ENCODE measurements around the gene GNA12.
"Not testable (repeated sequence)": the region's sequence is repeated elsewhere in the genome, so short reads cannot be mapped to it uniquely, and the experiment has no call there.

GNA12 gene

DNA sequence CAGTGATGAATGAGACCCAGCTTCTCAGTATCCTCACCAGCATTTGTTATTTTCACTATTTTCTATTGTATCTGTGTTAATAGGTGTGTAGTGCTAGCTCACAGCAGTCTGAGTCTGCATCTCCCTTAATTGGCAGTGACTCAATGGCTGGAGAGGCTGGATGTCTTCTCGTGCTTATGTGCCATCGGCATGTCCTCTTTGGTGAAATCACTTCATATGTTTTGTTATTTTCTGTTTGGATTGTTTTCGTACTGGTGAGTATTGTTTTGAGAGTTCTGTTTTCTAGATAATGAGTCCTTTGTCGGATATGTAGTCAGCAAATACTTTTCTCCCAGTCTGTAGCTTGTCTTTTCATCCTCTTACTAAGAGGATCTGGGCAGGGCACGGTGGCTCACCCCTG is 90.0 kb downstream of the GNA12 start:
- Histone ChIP-seq H3K9me3 (ENCODE audit: control insufficient read depth, insufficient read depth, low read length) (no peaks in the 10 kb centered on the region), H3K27me3 (ENCODE audit: control insufficient read depth, low read length) (no peaks in the 10 kb centered on the region), H3K9me2 (replicated peaks; ENCODE audit: control insufficient read depth, low read length) (no peaks in the 10 kb centered on the region), H3F3A (ENCODE audit: control insufficient read depth, insufficient read depth) (no peaks in the 10 kb centered on the region), H3K4me1 (ENCODE audit: control insufficient read depth, low read length) (peaks cover 5% of the 10 kb centered on the region), H3K79me2 (ENCODE audit: control insufficient read depth, low read length) (no peaks in the 10 kb centered on the region), H3K4me2 (ENCODE audit: low read length) (no peak overlapping the region), H3K4me3 (ENCODE audit: low read length) (no peak overlapping the region), H3K27ac (ENCODE audit: low read depth, low read length) (no peak overlapping the region), H3K36me3 (ENCODE audit: control insufficient read depth, low read length) (no peaks in the 10 kb centered on the region), H4K20me1 (ENCODE audit: control insufficient read depth, insufficient read depth, low read depth, low read length) (no peaks in the 10 kb centered on the region)
- TF ChIP-seq, protein P1, sequence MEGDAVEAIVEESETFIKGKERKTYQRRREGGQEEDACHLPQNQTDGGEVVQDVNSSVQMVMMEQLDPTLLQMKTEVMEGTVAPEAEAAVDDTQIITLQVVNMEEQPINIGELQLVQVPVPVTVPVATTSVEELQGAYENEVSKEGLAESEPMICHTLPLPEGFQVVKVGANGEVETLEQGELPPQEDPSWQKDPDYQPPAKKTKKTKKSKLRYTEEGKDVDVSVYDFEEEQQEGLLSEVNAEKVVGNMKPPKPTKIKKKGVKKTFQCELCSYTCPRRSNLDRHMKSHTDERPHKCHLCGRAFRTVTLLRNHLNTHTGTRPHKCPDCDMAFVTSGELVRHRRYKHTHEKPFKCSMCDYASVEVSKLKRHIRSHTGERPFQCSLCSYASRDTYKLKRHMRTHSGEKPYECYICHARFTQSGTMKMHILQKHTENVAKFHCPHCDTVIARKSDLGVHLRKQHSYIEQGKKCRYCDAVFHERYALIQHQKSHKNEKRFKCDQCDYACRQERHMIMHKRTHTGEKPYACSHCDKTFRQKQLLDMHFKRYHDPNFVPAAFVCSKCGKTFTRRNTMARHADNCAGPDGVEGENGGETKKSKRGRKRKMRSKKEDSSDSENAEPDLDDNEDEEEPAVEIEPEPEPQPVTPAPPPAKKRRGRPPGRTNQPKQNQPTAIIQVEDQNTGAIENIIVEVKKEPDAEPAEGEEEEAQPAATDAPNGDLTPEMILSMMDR (IDR thresholded peaks at IDR 0.05; ENCODE audit: low read depth, low read length, poor library complexity, severe bottlenecking), result no peak
- no peak for TF ChIP-seq EZH2phosphoT487 (IDR thresholded peaks at IDR 0.05; ENCODE audit: borderline replicate concordance, low read length)

DNA sequence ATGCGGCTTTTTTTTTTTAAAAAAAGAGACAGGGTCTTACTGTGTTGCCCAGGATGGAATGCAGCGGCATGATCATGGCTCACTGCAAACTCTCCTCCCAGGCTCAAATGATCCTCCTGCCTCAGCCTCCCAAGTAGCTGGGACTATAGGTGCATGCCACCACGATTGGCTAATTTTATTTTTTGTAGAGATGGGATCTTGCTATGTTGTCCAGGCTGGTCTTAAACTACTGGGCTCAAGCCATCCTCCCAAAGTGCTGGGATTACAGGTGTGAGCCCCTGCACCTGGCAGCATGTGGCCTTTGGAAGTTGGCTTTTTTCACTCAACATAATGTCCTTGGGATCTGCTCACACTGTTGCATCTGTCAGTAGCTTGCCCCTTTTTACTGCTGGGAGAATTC is 91.0 kb downstream of the GNA12 start:
- Histone ChIP-seq H3K4me2 (ENCODE audit: low read length) (no peak overlapping the region), H3F3A (ENCODE audit: control insufficient read depth, insufficient read depth) (no peaks in the 10 kb centered on the region), H3K27me3 (ENCODE audit: control insufficient read depth, low read length) (no peaks in the 10 kb centered on the region), H4K20me1 (ENCODE audit: control insufficient read depth, insufficient read depth, low read depth, low read length) (no peaks in the 10 kb centered on the region), H3K9me3 (ENCODE audit: control insufficient read depth, insufficient read depth, low read length) (no peaks in the 10 kb centered on the region), H3K4me1 (ENCODE audit: control insufficient read depth, low read length) (peaks cover 1% of the 10 kb centered on the region), H3K4me3 (ENCODE audit: low read length) (no peak overlapping the region), H3K36me3 (ENCODE audit: control insufficient read depth, low read length) (no peaks in the 10 kb centered on the region), H3K79me2 (ENCODE audit: control insufficient read depth, low read length) (no peaks in the 10 kb centered on the region), H3K9me2 (replicated peaks; ENCODE audit: control insufficient read depth, low read length) (no peaks in the 10 kb centered on the region), H3K27ac (ENCODE audit: low read depth, low read length) (no peak overlapping the region)
- TF ChIP-seq EZH2phosphoT487 (IDR thresholded peaks at IDR 0.05; ENCODE audit: borderline replicate concordance, low read length), result no peak
- TF ChIP-seq, protein P1 (IDR thresholded peaks at IDR 0.05; ENCODE audit: low read depth, low read length, poor library complexity, severe bottlenecking), result no peak

DNA sequence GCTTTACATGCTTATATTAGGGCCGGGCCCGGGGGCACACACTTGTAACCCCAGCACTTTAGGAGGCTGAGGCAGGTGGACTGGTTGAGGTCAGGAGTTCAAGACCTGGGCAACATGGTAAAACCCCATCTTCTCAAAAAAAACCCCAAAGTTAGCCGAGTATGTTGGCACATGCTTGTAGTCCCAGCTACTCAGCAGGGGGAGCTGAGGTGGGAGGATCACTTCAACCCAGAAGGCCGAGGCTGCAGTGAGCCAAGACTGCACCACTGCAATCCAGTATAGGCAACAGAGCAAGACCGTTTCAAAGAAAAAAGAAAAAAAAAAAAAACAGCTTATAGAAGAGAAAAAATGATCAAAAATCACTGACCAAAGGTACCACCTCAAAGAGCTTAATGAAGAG is 93.0 kb downstream of the GNA12 start:
- TF ChIP-seq EZH2phosphoT487 (IDR thresholded peaks at IDR 0.05; ENCODE audit: borderline replicate concordance, low read length), result no peak
- TF ChIP-seq, protein P1 (IDR thresholded peaks at IDR 0.05; ENCODE audit: low read depth, low read length, poor library complexity, severe bottlenecking), result no peak
- no peaks in the 10 kb centered on the region for H3K4me1 ChIP-seq (ENCODE audit: control insufficient read depth, low read length)
- no peak overlapping the region for H3K4me3 ChIP-seq (ENCODE audit: low read length)
- no peaks in the 10 kb centered on the region for H3K9me3 ChIP-seq (ENCODE audit: control insufficient read depth, insufficient read depth, low read length)
- H3K4me2 ChIP-seq (ENCODE audit: low read length), result no peak overlapping the region
- H3F3A ChIP-seq (ENCODE audit: control insufficient read depth, insufficient read depth), result no peaks in the 10 kb centered on the region
- H3K79me2 ChIP-seq (ENCODE audit: control insufficient read depth, low read length), result no peaks in the 10 kb centered on the region
- H3K9me2 ChIP-seq (replicated peaks; ENCODE audit: control insufficient read depth, low read length), result no peaks in the 10 kb centered on the region
- H3K27ac ChIP-seq (ENCODE audit: low read depth, low read length), result no peak overlapping the region
- H4K20me1 ChIP-seq (ENCODE audit: control insufficient read depth, insufficient read depth, low read depth, low read length), result no peaks in the 10 kb centered on the region
- no peaks in the 10 kb centered on the region for H3K36me3 ChIP-seq (ENCODE audit: control insufficient read depth, low read length)
- no peaks in the 10 kb centered on the region for H3K27me3 ChIP-seq (ENCODE audit: control insufficient read depth, low read length)

DNA sequence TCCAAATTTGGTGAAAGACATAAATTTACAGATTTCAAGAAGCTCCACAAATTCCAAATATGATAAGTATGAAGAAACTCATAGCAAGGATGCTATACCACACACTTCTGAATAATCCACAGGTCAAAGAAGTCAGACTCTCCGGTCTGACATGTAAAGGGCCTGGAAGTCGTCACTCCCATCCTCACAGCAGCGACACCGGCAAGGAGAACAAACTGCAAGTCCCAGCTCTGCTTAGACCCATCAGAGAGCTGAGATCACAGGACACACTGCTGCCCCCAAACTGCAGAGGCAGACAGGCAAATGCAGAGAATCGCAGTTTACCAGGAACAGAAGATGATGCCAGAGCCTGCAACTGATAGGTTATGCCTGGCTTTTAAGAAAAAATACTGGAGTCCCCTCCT is 94.1 kb downstream of the GNA12 start:
- no peak overlapping the region for H3K4me2 ChIP-seq (ENCODE audit: low read length)
- no peak overlapping the region for H3K27ac ChIP-seq (ENCODE audit: low read depth, low read length)
- H3K4me3 ChIP-seq (ENCODE audit: low read length), result no peak overlapping the region
- no peaks in the 10 kb centered on the region for H3K9me3 ChIP-seq (ENCODE audit: control insufficient read depth, insufficient read depth, low read length)
- H3K4me1 ChIP-seq (ENCODE audit: control insufficient read depth, low read length), result no peaks in the 10 kb centered on the region
- no peaks in the 10 kb centered on the region for H3K79me2 ChIP-seq (ENCODE audit: control insufficient read depth, low read length)
- H4K20me1 ChIP-seq (ENCODE audit: control insufficient read depth, insufficient read depth, low read depth, low read length), result no peaks in the 10 kb centered on the region
- no peaks in the 10 kb centered on the region for H3K36me3 ChIP-seq (ENCODE audit: control insufficient read depth, low read length)
- H3F3A ChIP-seq (ENCODE audit: control insufficient read depth, insufficient read depth), result no peaks in the 10 kb centered on the region
- H3K9me2 ChIP-seq (replicated peaks; ENCODE audit: control insufficient read depth, low read length), result no peaks in the 10 kb centered on the region
- TF ChIP-seq EZH2phosphoT487 (IDR thresholded peaks at IDR 0.05; ENCODE audit: borderline replicate concordance, low read length), result no peak
- TF ChIP-seq, protein P1 (IDR thresholded peaks at IDR 0.05; ENCODE audit: low read depth, low read length, poor library complexity, severe bottlenecking), result no peak
- H3K27me3 ChIP-seq (ENCODE audit: control insufficient read depth, low read length), result no peaks in the 10 kb centered on the region

DNA sequence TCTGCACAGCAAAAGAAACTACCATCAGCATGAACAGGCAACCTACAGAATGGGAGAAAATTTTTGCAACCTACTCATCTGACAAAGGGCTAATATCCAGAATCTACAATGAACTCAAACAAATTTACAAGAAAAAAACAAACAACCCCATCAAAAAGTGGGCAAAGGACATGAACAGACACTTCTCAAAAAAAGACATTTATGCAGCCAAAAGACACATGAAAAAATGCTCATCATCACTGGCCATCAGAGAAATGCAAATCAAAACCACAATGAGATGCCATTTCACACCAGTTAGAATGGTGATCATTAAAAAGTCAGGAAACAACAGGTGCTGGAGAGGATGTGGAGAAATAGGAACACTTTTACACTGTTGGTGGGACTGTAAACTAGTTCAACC is 95.4 kb downstream of the GNA12 start:
- not testable (repeated sequence) for H3K27me3 ChIP-seq (ENCODE audit: control insufficient read depth, low read length); H3K9me3 ChIP-seq (ENCODE audit: control insufficient read depth, insufficient read depth, low read length); H3K4me1 ChIP-seq (ENCODE audit: control insufficient read depth, low read length)

More for the DNA sequence above, 95.4 kb downstream of the GNA12 start:
- not testable (repeated sequence) for H3F3A ChIP-seq (ENCODE audit: control insufficient read depth, insufficient read depth); H3K9me2 ChIP-seq (replicated peaks; ENCODE audit: control insufficient read depth, low read length); H3K79me2 ChIP-seq (ENCODE audit: control insufficient read depth, low read length); H4K20me1 ChIP-seq (ENCODE audit: control insufficient read depth, insufficient read depth, low read depth, low read length); H3K4me2 ChIP-seq (ENCODE audit: low read length); H3K27ac ChIP-seq (ENCODE audit: low read depth, low read length); H3K36me3 ChIP-seq (ENCODE audit: control insufficient read depth, low read length); H3K4me3 ChIP-seq (ENCODE audit: low read length)
